NCI-H128 (cell line): Measurements from ENCODE around the gene ARHGEF39.

Source experiments
- DNase-seq: peaks from one replicate; lab custom pipeline; 2025; ENCODE audit not compliant: unreplicated experiment; lab: John Stamatoyannopoulos, UW

Gene ARHGEF39

GRCh38 chr9:35691757-35692301, 26.8 kb upstream of the ARHGEF39 start:
- no peak for DNase-seq

- no peak for DNase-seq
Measured at GRCh38 chr9:35691334-35691650, 26.3 kb upstream of the ARHGEF39 start.

- no peak for DNase-seq
Measured at GRCh38 chr9:35690614-35691333, 25.8 kb upstream of the ARHGEF39 start.

- no peak for DNase-seq
Measured at GRCh38 chr9:35690294-35690613, 25.3 kb upstream of the ARHGEF39 start.

- no peak for DNase-seq
Measured at GRCh38 chr9:35689542-35690293, 24.7 kb upstream of the ARHGEF39 start, which contains the start of gene TPM2. Gene TPM2, minus strand, starts transcription at chr9:35689925. Its CDS starts 108 bp downstream, at chr9:35689817.

GRCh38 chr9:35688558-35689541, 23.9 kb upstream of the ARHGEF39 start:
- no peak for DNase-seq

- no peak for DNase-seq
Measured at GRCh38 chr9:35687972-35688557, 23.1 kb upstream of the ARHGEF39 start.

- no peak for DNase-seq
Measured at GRCh38 chr9:35687306-35687705, 22.3 kb upstream of the ARHGEF39 start.

- no peak for DNase-seq
Measured at GRCh38 chr9:35686222-35687203, 21.5 kb upstream of the ARHGEF39 start.

- no peak for DNase-seq
Measured at GRCh38 chr9:35685506-35685905, 20.5 kb upstream of the ARHGEF39 start.

GRCh38 chr9:35684921-35685320, 19.9 kb upstream of the ARHGEF39 start:
- DNase-seq, result no peak

- no peak for DNase-seq
Measured at GRCh38 chr9:35683323-35683722, 18.3 kb upstream of the ARHGEF39 start.

GRCh38 chr9:35682520-35683315, 17.7 kb upstream of the ARHGEF39 start:
- DNase-seq, result no peak

GRCh38 chr9:35682051-35682450, 17.1 kb upstream of the ARHGEF39 start:
- DNase-seq, result no peak

- DNase-seq, result no peak
Measured at GRCh38 chr9:35681341-35682002, 16.5 kb upstream of the ARHGEF39 start.

GRCh38 chr9:35680331-35681105, 15.5 kb upstream of the ARHGEF39 start:
- DNase-seq, result no peak

GRCh38 chr9:35679766-35680330, 14.9 kb upstream of the ARHGEF39 start:
- DNase-seq, result no peak
